ENCODE data around the gene COCH.

COCH gene

GRCh38 chr14:30874120-30874998, at the start of gene COCH (continued):
- TF ChIP-seq ZNF645 (tag by site-specific recombination; IDR thresholded peaks at IDR 0.05) (no peak), ZBTB48 (tag by site-specific recombination; IDR thresholded peaks at IDR 0.05) (peak; percentile 59), ZBTB20 (tag by site-specific recombination; IDR thresholded peaks at IDR 0.05) (peak; percentile 90), ZNF114 (tag by site-specific recombination; IDR thresholded peaks at IDR 0.05) (no peak), KLF17 (tag by site-specific recombination; IDR thresholded peaks at IDR 0.05) (peak; percentile 27), ZNF292 (tag by site-specific recombination; IDR thresholded peaks at IDR 0.05; ENCODE audit: borderline replicate concordance, low read depth) (no peak), KLF1 (tag by site-specific recombination; IDR thresholded peaks at IDR 0.05) (0 out of 2 replicates have a peak, but pooled peaks have one; percentile 21), ZBTB10 (tag by site-specific recombination; IDR thresholded peaks at IDR 0.05) (peak; percentile 35; the same call in 1 of the 2 replicates), ZNF10 (tag by site-specific recombination; IDR thresholded peaks at IDR 0.05) (no peak; the same call in 1 of the 2 replicates), ZNF155 (tag by site-specific recombination; IDR thresholded peaks at IDR 0.05) (no peak), ZBTB1 (tag by site-specific recombination; IDR thresholded peaks at IDR 0.05) (peak; percentile 90; the same call in 1 of the 2 replicates), BCL11A (tag by site-specific recombination; IDR thresholded peaks at IDR 0.05; ENCODE audit: low read depth) (no peak), IKZF3 (tag by site-specific recombination; IDR thresholded peaks at IDR 0.05) (peak; percentile 87), ZNF670 (tag by site-specific recombination; IDR thresholded peaks at IDR 0.05; ENCODE audit: low read depth) (no peak), ZNF223 (tag by site-specific recombination; IDR thresholded peaks at IDR 0.05) (no peak), SP7 (tag by site-specific recombination; IDR thresholded peaks at IDR 0.05) (0 out of 2 replicates have a peak, but pooled peaks have one; percentile 34), ZNF266 (tag by site-specific recombination; IDR thresholded peaks at IDR 0.05; ENCODE audit: low read depth) (no peak), ZNF660 (tag by site-specific recombination; IDR thresholded peaks at IDR 0.05) (peak; percentile 78; the same call in 1 of the 2 replicates), SCRT2 (tag by site-specific recombination; IDR thresholded peaks at IDR 0.05) (no peak), ZNF423 (tag by site-specific recombination; IDR thresholded peaks at IDR 0.05) (peak; percentile 70), KLF7 (tag by site-specific recombination; IDR thresholded peaks at IDR 0.05; ENCODE audit: borderline replicate concordance) (peak; percentile 20; the same call in 1 of the 2 replicates)
- TF ChIP-seq, protein P1, sequence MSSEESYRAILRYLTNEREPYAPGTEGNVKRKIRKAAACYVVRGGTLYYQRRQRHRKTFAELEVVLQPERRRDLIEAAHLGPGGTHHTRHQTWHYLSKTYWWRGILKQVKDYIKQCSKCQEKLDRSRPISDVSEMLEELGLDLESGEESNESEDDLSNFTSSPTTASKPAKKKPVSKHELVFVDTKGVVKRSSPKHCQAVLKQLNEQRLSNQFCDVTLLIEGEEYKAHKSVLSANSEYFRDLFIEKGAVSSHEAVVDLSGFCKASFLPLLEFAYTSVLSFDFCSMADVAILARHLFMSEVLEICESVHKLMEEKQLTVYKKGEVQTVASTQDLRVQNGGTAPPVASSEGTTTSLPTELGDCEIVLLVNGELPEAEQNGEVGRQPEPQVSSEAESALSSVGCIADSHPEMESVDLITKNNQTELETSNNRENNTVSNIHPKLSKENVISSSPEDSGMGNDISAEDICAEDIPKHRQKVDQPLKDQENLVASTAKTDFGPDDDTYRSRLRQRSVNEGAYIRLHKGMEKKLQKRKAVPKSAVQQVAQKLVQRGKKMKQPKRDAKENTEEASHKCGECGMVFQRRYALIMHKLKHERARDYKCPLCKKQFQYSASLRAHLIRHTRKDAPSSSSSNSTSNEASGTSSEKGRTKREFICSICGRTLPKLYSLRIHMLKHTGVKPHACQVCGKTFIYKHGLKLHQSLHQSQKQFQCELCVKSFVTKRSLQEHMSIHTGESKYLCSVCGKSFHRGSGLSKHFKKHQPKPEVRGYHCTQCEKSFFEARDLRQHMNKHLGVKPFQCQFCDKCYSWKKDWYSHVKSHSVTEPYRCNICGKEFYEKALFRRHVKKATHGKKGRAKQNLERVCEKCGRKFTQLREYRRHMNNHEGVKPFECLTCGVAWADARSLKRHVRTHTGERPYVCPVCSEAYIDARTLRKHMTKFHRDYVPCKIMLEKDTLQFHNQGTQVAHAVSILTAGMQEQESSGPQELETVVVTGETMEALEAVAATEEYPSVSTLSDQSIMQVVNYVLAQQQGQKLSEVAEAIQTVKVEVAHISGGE (tag by site-specific recombination; conservative IDR thresholded peaks at IDR 0.05; ENCODE audit: low read depth) = no peak
- TF ChIP-seq, protein P2, sequence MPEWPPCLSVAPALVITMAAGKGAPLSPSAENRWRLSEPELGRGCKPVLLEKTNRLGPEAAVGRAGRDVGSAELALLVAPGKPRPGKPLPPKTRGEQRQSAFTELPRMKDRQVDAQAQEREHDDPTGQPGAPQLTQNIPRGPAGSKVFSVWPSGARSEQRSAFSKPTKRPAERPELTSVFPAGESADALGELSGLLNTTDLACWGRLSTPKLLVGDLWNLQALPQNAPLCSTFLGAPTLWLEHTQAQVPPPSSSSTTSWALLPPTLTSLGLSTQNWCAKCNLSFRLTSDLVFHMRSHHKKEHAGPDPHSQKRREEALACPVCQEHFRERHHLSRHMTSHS (tag by site-specific recombination; IDR thresholded peaks at IDR 0.05) = no peak
- TF ChIP-seq, protein P3, sequence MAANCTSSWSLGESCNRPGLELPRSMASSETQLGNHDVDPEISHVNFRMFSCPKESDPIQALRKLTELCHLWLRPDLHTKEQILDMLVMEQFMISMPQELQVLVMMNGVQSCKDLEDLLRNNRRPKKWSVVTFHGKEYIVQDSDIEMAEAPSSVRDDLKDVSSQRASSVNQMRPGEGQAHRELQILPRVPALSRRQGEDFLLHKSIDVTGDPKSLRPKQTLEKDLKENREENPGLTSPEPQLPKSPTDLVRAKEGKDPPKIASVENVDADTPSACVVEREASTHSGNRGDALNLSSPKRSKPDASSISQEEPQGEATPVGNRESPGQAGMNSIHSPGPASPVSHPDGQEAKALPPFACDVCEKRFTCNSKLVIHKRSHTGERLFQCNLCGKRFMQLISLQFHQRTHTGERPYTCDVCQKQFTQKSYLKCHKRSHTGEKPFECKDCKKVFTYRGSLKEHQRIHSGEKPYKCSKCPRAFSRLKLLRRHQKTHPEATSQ (tag by site-specific recombination; IDR thresholded peaks at IDR 0.05) = peak; percentile 65; the same call in 1 of the 2 replicates
- TF ChIP-seq, protein P4, sequence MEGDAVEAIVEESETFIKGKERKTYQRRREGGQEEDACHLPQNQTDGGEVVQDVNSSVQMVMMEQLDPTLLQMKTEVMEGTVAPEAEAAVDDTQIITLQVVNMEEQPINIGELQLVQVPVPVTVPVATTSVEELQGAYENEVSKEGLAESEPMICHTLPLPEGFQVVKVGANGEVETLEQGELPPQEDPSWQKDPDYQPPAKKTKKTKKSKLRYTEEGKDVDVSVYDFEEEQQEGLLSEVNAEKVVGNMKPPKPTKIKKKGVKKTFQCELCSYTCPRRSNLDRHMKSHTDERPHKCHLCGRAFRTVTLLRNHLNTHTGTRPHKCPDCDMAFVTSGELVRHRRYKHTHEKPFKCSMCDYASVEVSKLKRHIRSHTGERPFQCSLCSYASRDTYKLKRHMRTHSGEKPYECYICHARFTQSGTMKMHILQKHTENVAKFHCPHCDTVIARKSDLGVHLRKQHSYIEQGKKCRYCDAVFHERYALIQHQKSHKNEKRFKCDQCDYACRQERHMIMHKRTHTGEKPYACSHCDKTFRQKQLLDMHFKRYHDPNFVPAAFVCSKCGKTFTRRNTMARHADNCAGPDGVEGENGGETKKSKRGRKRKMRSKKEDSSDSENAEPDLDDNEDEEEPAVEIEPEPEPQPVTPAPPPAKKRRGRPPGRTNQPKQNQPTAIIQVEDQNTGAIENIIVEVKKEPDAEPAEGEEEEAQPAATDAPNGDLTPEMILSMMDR (tag by site-specific recombination; IDR thresholded peaks at IDR 0.05) = peak; percentile 82
